Stimulated activated CD4-positive, alpha-beta T cell treated with anti-CD3 and anti-CD28 coated beads, TNF-alpha, amount 100 ng/mL, for 24 hours (primary cell): ENCODE data around the gene IFI30.

Experiments
- DNase-seq, 3 experiments: peaks; one replicate each; pipeline ENCODE4 v3.0.0-alpha.2; 2020; ENCODE audit warnings: low read depth in 3 of 3

IFI30 gene

GRCh38 chr19:18224525-18225354 is 51.1 kb downstream of the IFI30 start:
- peak; percentile 81 to 95 (median 85) for DNase-seq

GRCh38 chr19:18225355-18225701 is 51.7 kb downstream of the IFI30 start:
- DNase-seq, result no peak

- DNase-seq, result no peak
Measured at GRCh38 chr19:18225702-18226468, 52.3 kb downstream of the IFI30 start, which contains the start of gene PDE4C. PDE4C (minus strand) TSS chr19:18226438; CDS start chr19:18226415, 23 bp downstream.

- DNase-seq, result no peak
Measured at GRCh38 chr19:18226956-18227780, 53.6 kb downstream of the IFI30 start.
